AG09309 (cell line): Measurements from ENCODE around the gene RASA1.
"Not testable (repeated sequence)": the region's sequence is repeated elsewhere in the genome, so short reads cannot be mapped to it uniquely, and the experiment has no call there.

Experiments
- DNase-seq: peaks from one replicate; pipeline ENCODE4 v3.0.0-alpha.2; 2010; ENCODE audit warnings: low read depth
- H3K4me3 ChIP-seq: 2 replicates; pipeline ENCODE4 v1.5.1; 2011; ENCODE audit warnings: mild to moderate bottlenecking, low read depth, low read length, moderate library complexity; ENCODE audit not compliant: control insufficient read depth
- CTCF ChIP-seq: IDR thresholded peaks from 2 replicates; pipeline ENCODE4 v1.5.1; 2011; ENCODE audit warnings: mild to moderate bottlenecking, low read depth, low read length, inconsistent platforms; ENCODE audit not compliant: insufficient read depth, control insufficient read depth; ENCODE audit errors: missing control alignments

RASA1 gene

DNA sequence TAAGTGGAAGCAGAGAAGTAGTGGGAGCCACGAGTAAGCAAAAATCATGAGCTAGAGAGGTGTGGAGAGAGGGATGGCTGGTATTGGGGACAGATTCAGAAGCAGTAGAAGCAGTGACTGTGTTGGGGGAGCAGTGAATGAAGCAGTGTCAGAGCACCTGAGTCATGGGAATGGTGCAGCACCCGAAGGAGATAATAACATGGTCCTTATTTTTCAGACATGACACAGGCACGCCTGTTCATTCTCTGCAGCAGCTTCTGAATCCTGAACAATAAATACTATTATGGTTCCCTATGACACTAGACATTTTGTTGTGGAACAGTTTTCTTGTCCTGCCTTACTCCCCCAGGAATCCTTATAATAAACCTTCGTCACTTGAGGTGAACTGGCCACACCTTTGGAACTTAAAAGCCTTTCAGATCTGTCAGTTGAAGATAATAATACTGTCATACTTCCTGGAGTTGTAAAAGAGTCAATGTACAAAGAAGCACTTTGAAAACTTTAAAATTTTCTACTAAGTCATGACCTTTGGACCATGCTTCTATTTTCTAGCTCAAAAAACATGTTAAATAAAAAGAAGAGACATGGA is 7.0 kb upstream of the RASA1 start:
- DNase-seq: no peak
- TF ChIP-seq CTCF: no peak

DNA sequence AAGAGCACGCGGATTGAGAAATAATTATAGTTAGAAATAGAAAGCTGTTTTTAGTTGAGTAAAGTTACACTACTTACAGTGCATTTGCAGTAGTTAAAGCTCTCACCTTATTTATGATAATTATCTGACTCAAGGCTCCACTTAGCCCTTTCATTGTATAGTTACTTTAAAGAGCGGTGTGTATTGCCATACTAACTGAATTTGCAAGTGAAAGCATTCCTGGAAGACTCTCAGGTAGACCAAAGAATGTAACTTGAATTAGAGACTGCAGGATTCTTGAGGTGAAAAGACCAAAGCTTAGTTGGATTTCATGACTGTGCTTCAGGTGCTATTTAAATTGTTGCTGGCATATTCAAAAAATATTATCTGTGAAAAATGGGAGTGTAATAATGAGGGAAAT is 4.2 kb upstream of the RASA1 start:
- no peak for TF ChIP-seq CTCF
- no peak for DNase-seq
- H3K4me3 ChIP-seq: no peak overlapping the region

More for the DNA sequence above, 7.0 kb upstream of the RASA1 start:
- H3K4me3 ChIP-seq: no peak overlapping the region

GRCh38 chr5:87266914-87267573 is 639 bp upstream of the RASA1 start:
- no peak for TF ChIP-seq CTCF
- DNase-seq: no peak
- H3K4me3 ChIP-seq: peak overlapping the region; percentile 99

DNA sequence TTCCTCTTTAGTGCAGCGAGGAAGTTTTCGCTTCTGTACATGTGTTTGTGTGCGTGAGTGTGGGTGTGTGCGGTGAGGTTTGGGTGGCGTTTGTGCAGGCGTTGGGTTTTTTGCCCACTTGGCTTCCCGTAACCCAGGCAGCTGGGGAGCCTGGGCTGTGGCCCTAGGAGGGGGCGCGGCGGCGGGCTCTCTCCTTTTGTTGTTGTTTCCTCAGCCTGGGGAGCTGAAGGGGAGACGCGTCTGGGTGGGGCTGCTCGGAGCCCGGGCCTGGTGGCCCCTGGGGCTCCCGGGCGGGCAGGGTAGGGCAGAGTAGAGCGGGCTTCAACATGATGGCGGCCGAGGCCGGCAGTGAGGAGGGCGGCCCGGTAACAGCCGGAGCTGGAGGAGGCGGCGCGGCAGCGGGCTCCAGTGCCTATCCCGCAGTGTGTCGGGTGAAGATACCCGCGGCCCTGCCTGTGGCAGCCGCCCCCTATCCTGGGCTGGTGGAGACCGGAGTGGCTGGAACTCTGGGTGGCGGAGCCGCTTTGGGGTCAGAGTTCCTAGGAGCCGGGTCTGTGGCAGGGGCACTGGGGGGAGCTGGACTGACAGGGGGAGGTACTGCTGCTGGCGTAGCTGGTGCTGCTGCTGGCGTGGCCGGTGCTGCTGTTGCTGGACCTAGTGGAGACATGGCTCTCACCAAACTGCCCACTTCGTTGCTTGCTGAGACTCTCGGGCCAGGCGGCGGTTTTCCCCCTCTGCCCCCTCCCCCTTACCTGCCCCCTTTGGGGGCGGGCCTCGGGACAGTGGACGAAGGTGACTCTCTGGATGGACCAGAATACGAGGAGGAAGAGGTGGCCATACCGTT is 665 bp downstream of the RASA1 start:
- peak; percentile 14 for DNase-seq
- peak overlapping the region; percentile 99 for H3K4me3 ChIP-seq
- TF ChIP-seq CTCF: no peak

DNA sequence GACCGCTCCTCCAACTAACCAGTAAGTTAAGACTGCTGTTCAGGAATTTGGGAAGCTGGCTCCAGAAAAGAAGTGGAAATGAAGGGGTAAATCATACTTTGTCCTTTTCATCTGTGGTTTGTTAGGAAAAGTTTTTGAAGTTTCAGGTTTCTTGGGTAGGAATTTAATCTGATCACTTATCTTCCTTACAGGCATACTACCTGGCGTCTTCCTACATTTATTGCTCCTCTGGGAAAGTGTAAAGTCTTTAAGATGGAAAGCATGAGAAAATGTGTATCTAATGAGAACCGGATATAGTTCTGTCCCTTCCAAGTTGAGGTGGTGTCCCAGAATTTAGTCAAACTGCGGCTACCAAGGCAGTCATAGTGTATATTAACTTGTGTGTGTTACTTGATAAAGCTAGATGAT is 1.3 kb downstream of the RASA1 start:
- DNase-seq: no peak
- H3K4me3 ChIP-seq: peak overlapping the region; percentile 99
- no peak for TF ChIP-seq CTCF

DNA sequence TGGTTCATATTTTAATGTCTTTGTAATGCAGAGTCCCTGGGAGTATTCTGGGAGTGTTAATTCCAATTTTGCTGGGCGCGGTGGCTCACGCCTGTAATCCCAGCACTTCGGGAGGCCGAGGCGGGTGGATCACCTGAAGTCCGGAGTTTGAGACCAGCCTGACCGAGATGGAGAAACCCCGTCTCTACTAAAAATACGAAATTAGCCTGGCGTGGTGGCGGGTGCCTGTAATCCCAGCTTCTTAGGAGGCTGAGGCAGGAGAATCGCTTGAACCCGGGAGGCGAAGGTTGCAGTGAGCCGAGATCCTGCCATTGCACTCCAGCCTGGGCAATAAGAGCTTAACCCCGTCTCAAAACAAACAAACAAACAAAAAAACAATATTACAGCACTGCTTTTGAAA is 3.2 kb downstream of the RASA1 start:
- DNase-seq, H3K4me3 ChIP-seq: not testable (repeated sequence)

- TF ChIP-seq CTCF: no peak
- no peak overlapping the region for H3K4me3 ChIP-seq
- no peak for DNase-seq
Measured at GRCh38 chr5:87276655-87277054, 9.0 kb downstream of the RASA1 start.
